ENCODE data around the gene OLFM2. TPM values are rescaled to one million over a fixed set of nuclear protein-coding genes. Genes with fewer than 3 reads are reported as not detected.

OLFM2 gene
- total and polyA plus RNA-seq, 3 donors from 2014 or later: 15.9 to 27.0 (median 22.5) TPM

GRCh38 chr19:9834726-9835506 lies 101.4 kb downstream of the OLFM2 start, which contains the start of gene PIN1:
Gene PIN1, plus strand, starts transcription at chr19:9835318. Its CDS starts 27 bp downstream, at chr19:9835345.
- 0 to 1% methylated on average over 9 to 73 of the region's 73 CpGs for WGBS, 2 donors

GRCh38 chr19:9834307-9834725 lies 102.0 kb downstream of the OLFM2 start:
- H3K9me3 ChIP-seq: no peaks in the 10 kb centered on the region
- peak overlapping the region; percentile 81 to 96 for H3K4me3 ChIP-seq
- peak overlapping the region in 1 of 2 donors; percentile 83 for H3K27ac ChIP-seq
- DNase-seq: no peak
- no peak for TF ChIP-seq POLR2A (IDR thresholded peaks at IDR 0.05)
- no peak for TF ChIP-seq CTCF (IDR thresholded peaks at IDR 0.05)
- no peaks in the 10 kb centered on the region for H3K36me3 ChIP-seq (ENCODE audit: low read depth, missing control alignments)
- 53 to 56% methylated on average over 6 of the region's 6 CpGs for WGBS, 2 donors
- intact Hi-C loops (cut with DNase I; ENCODE audit: low total_unique reads): no loop called here
- no peaks in the 10 kb centered on the region for H3K27me3 ChIP-seq
- peaks cover 14% of the 10 kb centered on the region for H3K4me1 ChIP-seq

More at GRCh38 chr19:9834726-9835506, 101.4 kb downstream of the OLFM2 start, which contains the start of gene PIN1:
- H3K36me3 ChIP-seq (ENCODE audit: low read depth, missing control alignments): no peaks in the 10 kb centered on the region
- H3K27ac ChIP-seq: peak within 1 kb of the TSS; percentile 77 to 83
- no peaks in the 10 kb centered on the region for H3K27me3 ChIP-seq
- DNase-seq: peak; percentile 100
- H3K4me1 ChIP-seq: peaks cover 19% of the 10 kb centered on the region
- peak within 1 kb of the TSS; percentile 81 to 96 for H3K4me3 ChIP-seq
- H3K9me3 ChIP-seq: no peaks in the 10 kb centered on the region
- no peak for TF ChIP-seq POLR2A (IDR thresholded peaks at IDR 0.05)
- peak in 2 of 3 experiments; percentile 58 to 63 for TF ChIP-seq CTCF (IDR thresholded peaks at IDR 0.05)
- intact Hi-C loops (cut with DNase I; ENCODE audit: low total_unique reads): no loop called here

- Histone ChIP-seq H3K4me1 (peaks cover 12% of the 10 kb centered on the region), H3K4me3 (peak overlapping the region; percentile 80 to 95), H3K27me3 (no peaks in the 10 kb centered on the region), H3K9me3 (no peaks in the 10 kb centered on the region), H3K36me3 (ENCODE audit: low read depth, missing control alignments) (no peaks in the 10 kb centered on the region), H3K27ac (peak overlapping the region in 1 of 2 donors; percentile 39)
- WGBS, 2 donors: 17 to 18% methylated on average over 13 of the region's 13 CpGs
- DNase-seq: no peak
- intact Hi-C loops (cut with DNase I; ENCODE audit: low total_unique reads): no loop called here
- no peak for TF ChIP-seq CTCF (IDR thresholded peaks at IDR 0.05)
- no peak for TF ChIP-seq POLR2A (IDR thresholded peaks at IDR 0.05)
Measured at GRCh38 chr19:9828551-9829063, 107.7 kb downstream of the OLFM2 start.

GRCh38 chr19:9827289-9828238 lies 108.8 kb downstream of the OLFM2 start, which contains the start of gene UBL5:
Gene UBL5, plus strand, starts transcription at chr19:9827918. Its CDS starts 420 bp downstream, at chr19:9828338.
- 0 to 1% methylated on average over 28 to 62 of the region's 62 CpGs for WGBS, 2 donors
- TF ChIP-seq CTCF (IDR thresholded peaks at IDR 0.05): no peak
- TF ChIP-seq POLR2A (IDR thresholded peaks at IDR 0.05): peak; percentile 63
- Histone ChIP-seq H3K9me3 (no peaks in the 10 kb centered on the region), H3K27me3 (no peaks in the 10 kb centered on the region), H3K27ac (peak within 1 kb of the TSS; percentile 39 to 78), H3K4me1 (peaks cover 12% of the 10 kb centered on the region), H3K36me3 (ENCODE audit: low read depth, missing control alignments) (no peaks in the 10 kb centered on the region), H3K4me3 (peak within 1 kb of the TSS; percentile 80 to 95)
- intact Hi-C loops (cut with DNase I; ENCODE audit: low total_unique reads): no loop called here
- peak; percentile 95 for DNase-seq
